Keratinocyte (primary cell): Measurements from ENCODE around the gene SLC7A1. TPM values are rescaled to one million over a fixed set of nuclear protein-coding genes. Genes with fewer than 3 reads are reported as not detected.
A peak's percentile ranks its signal among the peaks of the same experiment; 100 is the strongest.

Experiments used
- DNase-seq: peaks from one replicate; pipeline ENCODE4 v3.0.0-alpha.2; 2011; ENCODE audit warnings: low read depth, missing footprints, low spot score
- FAIRE-seq: peaks from 2 replicates; lab custom pipeline; 2011; peaks lifted over from hg19 to GRCh38; lab: Jason Lieb, UNC
- H2AFZ ChIP-seq: 2 replicates; pipeline ENCODE4 v1.6.0; 2012; ENCODE audit warnings: low read length, control low read depth, inconsistent platforms; ENCODE audit not compliant: control insufficient read depth
- H3K27ac ChIP-seq: 2 replicates; pipeline ENCODE4 v1.5.1; 2011; ENCODE audit warnings: low read length; ENCODE audit not compliant: control insufficient read depth, insufficient read depth
- H3K27me3 ChIP-seq: 3 replicates; pipeline ENCODE4 v1.6.0; 2011; ENCODE audit warnings: low read length; ENCODE audit not compliant: control insufficient read depth, insufficient read depth; ENCODE audit errors: extremely low read depth
- H3K36me3 ChIP-seq, 2 experiments: 2 replicates in 1 of 2; 3 replicates in 1 of 2; pipeline ENCODE4 v1.5.1; 2011; ENCODE audit warnings: low read length in 2 of 2, mild to moderate bottlenecking in 1 of 2; ENCODE audit not compliant: control insufficient read depth in 2 of 2, insufficient read depth in 2 of 2; ENCODE audit errors: extremely low read depth in 1 of 2
- H3K4me1 ChIP-seq: 3 replicates; pipeline ENCODE4 v1.5.1; 2011; ENCODE audit warnings: low read length; ENCODE audit not compliant: control insufficient read depth, insufficient read depth; ENCODE audit errors: extremely low read depth
- H3K4me2 ChIP-seq: 3 replicates; pipeline ENCODE4 v1.6.0; 2011; ENCODE audit warnings: low read depth, low read length; ENCODE audit not compliant: control insufficient read depth, insufficient read depth; ENCODE audit errors: extremely low read depth
- H3K4me3 ChIP-seq, 3 experiments: fragments of 200-600 bp in 1 of 3; sonication (generic) in 1 of 3; 2 replicates in 2 of 3; 3 replicates in 1 of 3; pipeline ENCODE4 v1.5.1; 2011 to 2016; ENCODE audit warnings: low read length in 3 of 3, mild to moderate bottlenecking in 3 of 3, control low read depth in 2 of 3, inconsistent platforms in 1 of 3, low read depth in 1 of 3, mixed read lengths in 1 of 3, mixed run types in 1 of 3, moderate library complexity in 1 of 3; ENCODE audit not compliant: control insufficient read depth in 2 of 3, insufficient read depth in 2 of 3; ENCODE audit errors: extremely low read depth in 1 of 3
- H3K79me2 ChIP-seq: 2 replicates; pipeline ENCODE4 v1.6.0; 2012; ENCODE audit warnings: low read length; ENCODE audit not compliant: control insufficient read depth, insufficient read depth
- H3K9ac ChIP-seq: 3 replicates; pipeline ENCODE4 v1.6.0; 2011; ENCODE audit warnings: low read length; ENCODE audit not compliant: control insufficient read depth, insufficient read depth; ENCODE audit errors: extremely low read depth
- H3K9me1 ChIP-seq: 3 replicates; pipeline ENCODE4 v1.6.0; 2011; ENCODE audit warnings: low read length; ENCODE audit not compliant: control insufficient read depth, insufficient read depth; ENCODE audit errors: extremely low read depth
- H3K9me3 ChIP-seq: 2 replicates; pipeline ENCODE4 v1.5.1; 2012; ENCODE audit warnings: low read depth, low read length; ENCODE audit not compliant: control insufficient read depth
- H4K20me1 ChIP-seq: 3 replicates; pipeline ENCODE4 v1.6.0; 2011; ENCODE audit warnings: low read length; ENCODE audit not compliant: control insufficient read depth, insufficient read depth; ENCODE audit errors: extremely low read depth
- EZH2 ChIP-seq: IDR thresholded peaks from one replicate; pipeline ENCODE4 v1.6.1; 2012; ENCODE audit warnings: inconsistent platforms, mild to moderate bottlenecking, low read length, moderate library complexity
- dilution Hi-C: fragments of 300-500 bp; cut with MboI; formaldehyde crosslinking; loops from one replicate; pipeline ENCODE4 v1.7.0; 2020; ENCODE audit warnings: low sequenced_read_pairs; ENCODE audit not compliant: extremely low pct_ligation_motif_present
- polyA plus RNA-seq, 5 experiments: library from polyadenylated mRNA; depleted of rRNA in 3 of 5; stranded (reverse) in 3 of 5; stranded (forward) in 1 of 5; unstranded in 1 of 5; fragments of >200 nt; gene quantifications; 1 replicate in 1 of 5; 2 replicates in 3 of 5; 3 replicates in 1 of 5; pipeline versions ENCODE4 v1.2.1 to v1.2.3, GENCODE V29; 2011 to 2012; ENCODE audit warnings: missing spikeins in 2 of 5, low read depth in 1 of 5, low replicate concordance in 1 of 5
- TF ChIP-seq, protein P1 (sequence below), 3 experiments: IDR thresholded peaks in 1 of 3; conservative IDR thresholded peaks in 1 of 3; optimal IDR thresholded peaks in 1 of 3; 2 replicates in 2 of 3; 3 replicates in 1 of 3; pipeline versions ENCODE3 to v1.5.1; 2011; ENCODE audit warnings: low read length in 3 of 3, mild to moderate bottlenecking in 3 of 3, moderate library complexity in 2 of 3, control low read depth in 1 of 3, inconsistent platforms in 1 of 3; ENCODE audit not compliant: insufficient read depth in 2 of 3; ENCODE audit errors: extremely low read depth in 1 of 3

SLC7A1 gene
- polyA plus RNA-seq, 1 donor (not counting 4 experiments of a cell fraction or from before 2014, with no cell fraction given) = 41.5 TPM

- H3K36me3 ChIP-seq = no peaks in the 10 kb centered on the region
- no peaks in the 10 kb centered on the region for H3K79me2 ChIP-seq
- H3K9me1 ChIP-seq = no peaks in the 10 kb centered on the region
- H3K4me3 ChIP-seq = no peak overlapping the region
- DNase-seq (no peak), FAIRE-seq (peak; percentile 26)
- no peak overlapping the region for H3K9ac ChIP-seq
- dilution Hi-C loops = no loop called here
- H3K27me3 ChIP-seq = no peaks in the 10 kb centered on the region
- H3K4me2 ChIP-seq = no peak overlapping the region
- no peaks in the 10 kb centered on the region for H3K9me3 ChIP-seq
- H2AFZ ChIP-seq = no peak overlapping the region
- H3K27ac ChIP-seq = no peak overlapping the region
- no peaks in the 10 kb centered on the region for H4K20me1 ChIP-seq
- H3K4me1 ChIP-seq = no peaks in the 10 kb centered on the region
- no peak for TF ChIP-seq EZH2
- TF ChIP-seq, protein P1, sequence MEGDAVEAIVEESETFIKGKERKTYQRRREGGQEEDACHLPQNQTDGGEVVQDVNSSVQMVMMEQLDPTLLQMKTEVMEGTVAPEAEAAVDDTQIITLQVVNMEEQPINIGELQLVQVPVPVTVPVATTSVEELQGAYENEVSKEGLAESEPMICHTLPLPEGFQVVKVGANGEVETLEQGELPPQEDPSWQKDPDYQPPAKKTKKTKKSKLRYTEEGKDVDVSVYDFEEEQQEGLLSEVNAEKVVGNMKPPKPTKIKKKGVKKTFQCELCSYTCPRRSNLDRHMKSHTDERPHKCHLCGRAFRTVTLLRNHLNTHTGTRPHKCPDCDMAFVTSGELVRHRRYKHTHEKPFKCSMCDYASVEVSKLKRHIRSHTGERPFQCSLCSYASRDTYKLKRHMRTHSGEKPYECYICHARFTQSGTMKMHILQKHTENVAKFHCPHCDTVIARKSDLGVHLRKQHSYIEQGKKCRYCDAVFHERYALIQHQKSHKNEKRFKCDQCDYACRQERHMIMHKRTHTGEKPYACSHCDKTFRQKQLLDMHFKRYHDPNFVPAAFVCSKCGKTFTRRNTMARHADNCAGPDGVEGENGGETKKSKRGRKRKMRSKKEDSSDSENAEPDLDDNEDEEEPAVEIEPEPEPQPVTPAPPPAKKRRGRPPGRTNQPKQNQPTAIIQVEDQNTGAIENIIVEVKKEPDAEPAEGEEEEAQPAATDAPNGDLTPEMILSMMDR (optimal IDR thresholded peaks at IDR 0.05 in 1 of 3, IDR thresholded peaks at IDR 0.05 in 1 of 3, conservative IDR thresholded peaks at IDR 0.05 in 1 of 3; ENCODE audit: extremely low read depth in 1 of 3, insufficient read depth in 2 of 3, low read length in 3 of 3) = no peak
Measured at GRCh38 chr13:29605860-29606526, 10.5 kb upstream of the SLC7A1 start.

DNA sequence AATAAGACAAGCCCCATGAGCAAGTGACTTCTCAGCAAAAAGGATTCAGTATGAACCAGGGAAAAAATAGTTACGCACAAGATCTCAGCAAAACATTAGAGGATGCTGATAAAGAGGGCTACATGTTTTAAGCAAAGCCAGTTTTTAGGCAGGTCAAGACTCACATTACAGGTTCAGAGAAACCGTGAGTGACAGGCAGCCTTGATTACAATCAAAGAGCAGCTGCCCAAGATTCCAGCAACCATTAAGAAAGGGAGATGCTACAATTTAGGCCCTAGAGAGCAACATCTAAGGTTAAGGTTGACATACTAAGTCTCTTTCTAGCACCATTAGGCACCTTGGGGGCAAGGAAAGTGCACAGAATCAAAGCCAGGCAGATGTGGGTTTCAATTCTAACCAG is 2.8 kb upstream of the SLC7A1 start:
- no peaks in the 10 kb centered on the region for H3K9me3 ChIP-seq
- dilution Hi-C loops = no loop called here

More for the DNA sequence above, 2.8 kb upstream of the SLC7A1 start:
- no peak overlapping the region for H3K4me3 ChIP-seq
- H3K27me3 ChIP-seq = no peaks in the 10 kb centered on the region
- no peak overlapping the region for H3K4me2 ChIP-seq
- H2AFZ ChIP-seq = no peak overlapping the region
- DNase-seq = no peak
- H3K4me1 ChIP-seq = peaks cover 7% of the 10 kb centered on the region
- H3K27ac ChIP-seq = no peak overlapping the region
- TF ChIP-seq, protein P1 (optimal IDR thresholded peaks at IDR 0.05 in 1 of 3, IDR thresholded peaks at IDR 0.05 in 1 of 3, conservative IDR thresholded peaks at IDR 0.05 in 1 of 3; ENCODE audit: extremely low read depth in 1 of 3, insufficient read depth in 2 of 3, low read length in 3 of 3) = no peak
- TF ChIP-seq EZH2 = no peak
- H4K20me1 ChIP-seq = no peaks in the 10 kb centered on the region
- peaks cover 18% of the 10 kb centered on the region for H3K79me2 ChIP-seq
- no peaks in the 10 kb centered on the region for H3K9me1 ChIP-seq
- no peak for FAIRE-seq
- no peak overlapping the region for H3K9ac ChIP-seq
- H3K36me3 ChIP-seq = peaks cover 0 to 5% of the 10 kb centered on the region in 2 experiments
